RWPE2 (cell line): ENCODE measurements around the gene CAV1.

Source experiments
- ATAC-seq: fragments of 200-7000 bp; cut with Tn5 transposase; 3 replicates; pipeline ENCODE4 v1.9.1; 2021; ENCODE audit warnings: low read depth
- DNase-seq: peaks from one replicate; pipeline ENCODE4 v3.0.0-alpha.2; 2020; ENCODE audit warnings: low spot score
- H3K27ac ChIP-seq: fragments of 450-650 bp; 2 replicates; pipeline ENCODE4 v1.5.1; 2017; ENCODE audit warnings: mild to moderate bottlenecking; ENCODE audit not compliant: poor library complexity, severe bottlenecking
- H3K27me3 ChIP-seq: fragments of 250-450 bp; sonication (Bioruptor Pico); 2 replicates; pipeline ENCODE4 v1.5.1; 2021; ENCODE audit warnings: mild to moderate bottlenecking, moderate library complexity; ENCODE audit not compliant: insufficient read depth, poor library complexity, severe bottlenecking
- H3K36me3 ChIP-seq: fragments of 250-450 bp; sonication (Bioruptor Pico); 2 replicates; pipeline ENCODE4 v1.5.1; 2020; ENCODE audit warnings: low read depth, mild to moderate bottlenecking, moderate library complexity
- H3K4me1 ChIP-seq: fragments of 250-450 bp; sonication (Bioruptor Pico); 2 replicates; pipeline ENCODE4 v1.5.1; 2021; ENCODE audit warnings: mild to moderate bottlenecking, moderate library complexity; ENCODE audit not compliant: insufficient read depth, poor library complexity, severe bottlenecking
- H3K4me3 ChIP-seq: fragments of 250-450 bp; sonication (Bioruptor Pico); 2 replicates; pipeline ENCODE4 v1.5.1; 2021; ENCODE audit warnings: mild to moderate bottlenecking, moderate library complexity; ENCODE audit not compliant: severe bottlenecking
- H3K9me3 ChIP-seq: fragments of 250-450 bp; sonication (Bioruptor Pico); 2 replicates; pipeline ENCODE4 v1.5.1; 2021; ENCODE audit warnings: mild to moderate bottlenecking, moderate library complexity; ENCODE audit not compliant: severe bottlenecking
- TF ChIP-seq, protein P1 (sequence below): fragments of 450-650 bp; IDR thresholded peaks from one replicate; pipeline ENCODE4 v1.5.1; 2017; ENCODE audit warnings: mild to moderate bottlenecking, moderate library complexity; ENCODE audit not compliant: poor library complexity, severe bottlenecking

The CAV1 gene

DNA sequence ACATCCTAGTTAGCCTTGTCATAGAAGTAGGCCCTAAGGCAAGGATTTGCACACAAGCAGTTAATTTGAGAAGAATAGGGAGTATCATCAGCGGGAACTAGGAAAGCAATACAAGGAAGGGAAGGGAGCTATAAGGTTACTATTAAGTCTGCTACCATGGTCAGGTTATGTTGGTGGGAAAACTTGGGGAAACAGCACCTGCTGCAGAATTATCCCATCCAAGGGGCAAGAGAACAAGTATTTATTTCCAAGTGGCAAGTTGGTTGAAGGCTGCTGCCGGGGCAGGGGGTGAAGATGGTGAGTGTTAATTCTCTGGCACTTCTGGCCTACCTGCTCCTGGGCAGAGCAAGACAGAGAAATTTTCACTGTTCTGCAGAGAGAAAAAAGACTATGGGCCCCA, 55.0 kb downstream of the CAV1 start:
- Histone ChIP-seq H3K27me3 (no peaks in the 10 kb centered on the region), H3K4me1 (peaks cover 30% of the 10 kb centered on the region), H3K27ac (no peak overlapping the region), H3K9me3 (no peaks in the 10 kb centered on the region), H3K4me3 (no peak overlapping the region), H3K36me3 (no peaks in the 10 kb centered on the region)
- no peak for ATAC-seq
- no peak for DNase-seq
- TF ChIP-seq, protein P1, sequence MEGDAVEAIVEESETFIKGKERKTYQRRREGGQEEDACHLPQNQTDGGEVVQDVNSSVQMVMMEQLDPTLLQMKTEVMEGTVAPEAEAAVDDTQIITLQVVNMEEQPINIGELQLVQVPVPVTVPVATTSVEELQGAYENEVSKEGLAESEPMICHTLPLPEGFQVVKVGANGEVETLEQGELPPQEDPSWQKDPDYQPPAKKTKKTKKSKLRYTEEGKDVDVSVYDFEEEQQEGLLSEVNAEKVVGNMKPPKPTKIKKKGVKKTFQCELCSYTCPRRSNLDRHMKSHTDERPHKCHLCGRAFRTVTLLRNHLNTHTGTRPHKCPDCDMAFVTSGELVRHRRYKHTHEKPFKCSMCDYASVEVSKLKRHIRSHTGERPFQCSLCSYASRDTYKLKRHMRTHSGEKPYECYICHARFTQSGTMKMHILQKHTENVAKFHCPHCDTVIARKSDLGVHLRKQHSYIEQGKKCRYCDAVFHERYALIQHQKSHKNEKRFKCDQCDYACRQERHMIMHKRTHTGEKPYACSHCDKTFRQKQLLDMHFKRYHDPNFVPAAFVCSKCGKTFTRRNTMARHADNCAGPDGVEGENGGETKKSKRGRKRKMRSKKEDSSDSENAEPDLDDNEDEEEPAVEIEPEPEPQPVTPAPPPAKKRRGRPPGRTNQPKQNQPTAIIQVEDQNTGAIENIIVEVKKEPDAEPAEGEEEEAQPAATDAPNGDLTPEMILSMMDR: no peak

DNA sequence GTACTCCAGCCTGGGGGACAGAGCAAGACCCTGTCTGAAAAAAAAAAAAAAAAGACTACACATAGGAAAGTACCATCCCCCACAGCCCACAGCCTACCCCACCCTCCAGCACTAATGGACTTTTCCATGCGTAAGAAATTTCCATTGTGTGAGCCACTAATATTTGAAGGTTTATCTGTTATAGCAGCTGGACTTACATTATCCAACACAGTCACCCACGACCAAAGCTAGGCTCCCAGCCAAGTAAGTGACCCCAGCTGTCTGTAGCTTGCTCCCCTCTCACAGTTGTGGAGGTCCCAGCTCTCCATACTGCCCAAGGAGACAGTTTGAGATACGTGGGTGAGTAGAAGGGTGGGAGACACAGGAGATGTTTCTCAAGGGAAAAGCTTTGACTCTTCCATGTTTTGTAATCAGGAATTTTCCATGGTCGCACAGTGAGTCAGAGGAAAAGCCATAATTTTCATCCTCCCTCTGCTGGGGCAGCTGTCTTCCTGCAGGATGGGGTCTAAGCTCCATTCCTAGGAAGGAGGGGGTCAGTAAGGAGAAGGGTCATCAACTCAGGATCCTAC, 57.4 kb downstream of the CAV1 start:
- H3K4me1 ChIP-seq: peaks cover 17% of the 10 kb centered on the region
- ATAC-seq (peak; percentile 46; the same call in 2 of the 3 replicates), DNase-seq (no peak)
- no peak overlapping the region for H3K27ac ChIP-seq
- TF ChIP-seq, protein P1: no peak
- H3K36me3 ChIP-seq: no peaks in the 10 kb centered on the region
- no peaks in the 10 kb centered on the region for H3K27me3 ChIP-seq
- no peaks in the 10 kb centered on the region for H3K9me3 ChIP-seq
- no peak overlapping the region for H3K4me3 ChIP-seq

DNA sequence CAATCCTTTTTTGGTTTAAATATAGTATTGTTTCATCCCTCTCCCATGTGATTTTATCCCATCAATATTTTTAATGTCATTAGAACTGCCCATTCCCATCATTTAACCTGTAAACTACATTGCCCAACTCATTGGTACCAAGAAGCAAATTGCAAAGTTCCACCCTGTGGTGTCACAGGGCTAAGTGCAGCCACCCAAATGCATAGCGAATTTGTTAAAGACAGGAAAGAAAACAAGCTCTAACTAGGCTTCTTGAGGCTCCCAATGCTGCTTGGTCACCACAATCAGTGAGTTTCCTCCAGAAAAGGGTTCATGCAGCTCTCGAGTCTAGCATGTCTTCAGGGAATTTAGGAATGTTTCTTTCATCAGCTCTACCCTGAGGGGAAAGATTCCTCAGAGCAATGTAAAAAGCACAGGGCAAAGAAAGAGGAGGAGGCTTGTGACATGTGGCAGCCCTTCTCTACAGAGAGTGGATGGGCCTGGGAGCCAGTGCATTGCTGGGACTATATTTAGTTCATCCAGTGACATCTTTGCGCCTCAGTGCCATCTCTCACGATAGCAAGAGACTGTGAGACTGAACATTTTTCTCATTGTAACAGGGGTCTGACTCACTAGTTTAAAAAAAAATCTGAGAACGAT, 58.1 kb downstream of the CAV1 start:
- peak; percentile 23; the same call in 1 of the 3 replicates for ATAC-seq
- H3K36me3 ChIP-seq: no peaks in the 10 kb centered on the region
- H3K9me3 ChIP-seq: no peaks in the 10 kb centered on the region
- TF ChIP-seq, protein P1: no peak
- H3K4me3 ChIP-seq: no peak overlapping the region
- DNase-seq: no peak
- H3K27me3 ChIP-seq: no peaks in the 10 kb centered on the region
- no peak overlapping the region for H3K27ac ChIP-seq
- peaks cover 12% of the 10 kb centered on the region for H3K4me1 ChIP-seq

GRCh38 chr7:116583653-116584052, 58.8 kb downstream of the CAV1 start:
- H3K36me3 ChIP-seq: no peaks in the 10 kb centered on the region
- H3K4me3 ChIP-seq: no peak overlapping the region
- H3K4me1 ChIP-seq: peaks cover 20% of the 10 kb centered on the region
- ATAC-seq: no peak
- TF ChIP-seq, protein P1: no peak
- H3K9me3 ChIP-seq: no peaks in the 10 kb centered on the region
- no peak overlapping the region for H3K27ac ChIP-seq
- no peaks in the 10 kb centered on the region for H3K27me3 ChIP-seq
- DNase-seq: no peak

GRCh38 chr7:116584721-116585120, 59.9 kb downstream of the CAV1 start:
- ATAC-seq: no peak
- no peak for DNase-seq
- Histone ChIP-seq H3K9me3 (no peaks in the 10 kb centered on the region), H3K27me3 (no peaks in the 10 kb centered on the region), H3K4me3 (no peak overlapping the region), H3K27ac (no peak overlapping the region), H3K4me1 (peaks cover 26% of the 10 kb centered on the region), H3K36me3 (no peaks in the 10 kb centered on the region)
- TF ChIP-seq, protein P1: no peak
